ENCODE results near the gene RNF224. TPM values are rescaled to one million over a fixed set of nuclear protein-coding genes. Genes with fewer than 3 reads are reported as not detected.

Gene RNF224
- total and polyA plus RNA-seq, 2 of the 13 experiments (the other 11 are each of a cell fraction or from before 2014, with no cell fraction given): 0.09 TPM; not detected in 1

GRCh38 chr9:137235424-137236237, 8.3 kb downstream of the RNF224 start (continued):
- TF ChIP-seq ZUFSP (CRISPR knock-in tag; IDR thresholded peaks at IDR 0.05; ENCODE audit: borderline replicate concordance): no peak
- TF ChIP-seq ZNF800 (CRISPR knock-in tag; IDR thresholded peaks at IDR 0.05): 0 out of 2 replicates have a peak, but pooled peaks have one; percentile 39
- no peak for TF ChIP-seq SMYD3 (CRISPR knock-in tag; IDR thresholded peaks at IDR 0.05)
- no peak for TF ChIP-seq ARNT (IDR thresholded peaks at IDR 0.05)
- no peak for TF ChIP-seq EED (CRISPR knock-in tag; IDR thresholded peaks at IDR 0.05)
- TF ChIP-seq FOSL1 (CRISPR knock-in tag; IDR thresholded peaks at IDR 0.05; ENCODE audit: borderline replicate concordance): no peak
- 0 out of 2 replicates have a peak, but pooled peaks have one; percentile 13 for TF ChIP-seq HNRNPL (IDR thresholded peaks at IDR 0.05; ENCODE audit: low read depth, low read length)
- TF ChIP-seq ZNF644 (CRISPR knock-in tag; IDR thresholded peaks at IDR 0.05; ENCODE audit: low read depth): no peak
- TF ChIP-seq ARNTL (CRISPR knock-in tag; IDR thresholded peaks at IDR 0.05): peak; percentile 50; the same call in 1 of the 2 replicates
- no peak for TF ChIP-seq ZNF460 (CRISPR knock-in tag; IDR thresholded peaks at IDR 0.05; ENCODE audit: borderline replicate concordance)
- TF ChIP-seq ZNF337 (CRISPR knock-in tag; IDR thresholded peaks at IDR 0.05; ENCODE audit: borderline replicate concordance, low read depth): peak; percentile 11; the same call in 1 of the 2 replicates
- TF ChIP-seq ETV6 (CRISPR knock-in tag; conservative IDR thresholded peaks at IDR 0.05): no peak
- TF ChIP-seq ZBTB7A (CRISPR knock-in tag; IDR thresholded peaks at IDR 0.05): peak; percentile 1; the same call in 1 of the 2 replicates
- peak; percentile 38; the same call in 1 of the 2 replicates for TF ChIP-seq ZNF430 (CRISPR knock-in tag; IDR thresholded peaks at IDR 0.05)
- 0 out of 4 replicates have a peak, but pooled peaks of 1 of the 2 experiments have one; percentile 10 for TF ChIP-seq EP300 (IDR thresholded peaks at IDR 0.05; ENCODE audit: low read depth in 2 of 2, low read length in 2 of 2)
- no peak; the same call in 1 of the 2 replicates for TF ChIP-seq EP300 (CRISPR knock-in tag; IDR thresholded peaks at IDR 0.05; ENCODE audit: borderline replicate concordance)
- TF ChIP-seq ZNF329 (CRISPR knock-in tag; IDR thresholded peaks at IDR 0.05; ENCODE audit: low read depth): no peak
- TF ChIP-seq ZHX1 (CRISPR knock-in tag; IDR thresholded peaks at IDR 0.05; ENCODE audit: low read depth): no peak
- no peak for TF ChIP-seq ATF6 (CRISPR knock-in tag; conservative IDR thresholded peaks at IDR 0.05)
